ENCODE data around the gene NTRK1.

The NTRK1 gene

DNA sequence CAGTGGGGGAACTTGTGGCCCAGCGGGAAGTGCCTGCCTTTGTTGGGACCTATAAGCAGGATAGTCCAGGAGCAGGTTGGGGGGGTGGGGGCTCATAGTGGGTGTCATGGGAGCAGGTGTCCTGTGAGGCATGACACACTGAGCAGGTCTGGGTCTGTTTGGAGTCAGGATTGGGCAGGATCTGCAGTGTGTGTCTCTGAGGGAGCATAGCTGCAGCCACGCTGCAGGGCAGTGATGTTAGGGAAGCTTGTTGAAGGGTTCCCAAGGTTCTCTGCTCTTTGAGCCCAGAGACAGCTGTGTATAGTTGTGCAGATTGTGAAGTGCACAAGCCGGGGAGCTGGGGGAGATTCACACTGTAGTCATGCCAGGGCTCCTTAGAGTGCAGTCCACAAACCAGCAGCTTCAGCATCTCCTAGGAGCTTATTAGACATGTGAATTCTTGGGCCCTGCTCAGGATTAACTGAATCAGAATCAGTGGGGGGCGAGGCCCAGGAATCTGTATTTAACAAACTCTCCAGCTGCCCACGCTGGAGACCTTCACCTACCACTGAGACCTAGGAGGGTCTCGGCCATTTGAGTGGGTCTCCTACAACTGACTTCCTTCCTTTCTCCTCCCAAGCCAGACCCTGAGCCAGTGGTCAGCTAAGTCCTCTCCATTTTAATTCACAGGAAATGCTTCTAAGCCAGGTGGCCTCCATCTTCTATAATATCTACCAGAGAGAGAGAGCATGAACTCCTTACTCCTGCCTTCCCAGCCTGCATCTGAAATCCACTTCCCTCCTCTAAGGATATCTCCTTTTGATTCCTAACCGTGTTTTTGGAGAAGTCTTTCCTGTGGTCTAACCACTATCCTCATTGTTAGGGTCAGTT, 12.8 kb upstream of the NTRK1 start:
- TF ChIP-seq, protein P1, sequence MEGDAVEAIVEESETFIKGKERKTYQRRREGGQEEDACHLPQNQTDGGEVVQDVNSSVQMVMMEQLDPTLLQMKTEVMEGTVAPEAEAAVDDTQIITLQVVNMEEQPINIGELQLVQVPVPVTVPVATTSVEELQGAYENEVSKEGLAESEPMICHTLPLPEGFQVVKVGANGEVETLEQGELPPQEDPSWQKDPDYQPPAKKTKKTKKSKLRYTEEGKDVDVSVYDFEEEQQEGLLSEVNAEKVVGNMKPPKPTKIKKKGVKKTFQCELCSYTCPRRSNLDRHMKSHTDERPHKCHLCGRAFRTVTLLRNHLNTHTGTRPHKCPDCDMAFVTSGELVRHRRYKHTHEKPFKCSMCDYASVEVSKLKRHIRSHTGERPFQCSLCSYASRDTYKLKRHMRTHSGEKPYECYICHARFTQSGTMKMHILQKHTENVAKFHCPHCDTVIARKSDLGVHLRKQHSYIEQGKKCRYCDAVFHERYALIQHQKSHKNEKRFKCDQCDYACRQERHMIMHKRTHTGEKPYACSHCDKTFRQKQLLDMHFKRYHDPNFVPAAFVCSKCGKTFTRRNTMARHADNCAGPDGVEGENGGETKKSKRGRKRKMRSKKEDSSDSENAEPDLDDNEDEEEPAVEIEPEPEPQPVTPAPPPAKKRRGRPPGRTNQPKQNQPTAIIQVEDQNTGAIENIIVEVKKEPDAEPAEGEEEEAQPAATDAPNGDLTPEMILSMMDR (IDR thresholded peaks at IDR 0.05; ENCODE audit: insufficient read depth, low read length, poor library complexity, severe bottlenecking) = no peak
- Histone ChIP-seq H3K4me3 (replicated peaks; ENCODE audit: low read depth, low read length) (no peak overlapping the region), H3K36me3 (ENCODE audit: control insufficient read depth, insufficient read depth, low read length) (no peaks in the 10 kb centered on the region), H3K27me3 (replicated peaks; ENCODE audit: control insufficient read depth, insufficient read depth, low read length) (peaks cover 2% of the 10 kb centered on the region)
- no peak for DNase-seq (ENCODE audit: extremely low read depth, insufficient read length)

DNA sequence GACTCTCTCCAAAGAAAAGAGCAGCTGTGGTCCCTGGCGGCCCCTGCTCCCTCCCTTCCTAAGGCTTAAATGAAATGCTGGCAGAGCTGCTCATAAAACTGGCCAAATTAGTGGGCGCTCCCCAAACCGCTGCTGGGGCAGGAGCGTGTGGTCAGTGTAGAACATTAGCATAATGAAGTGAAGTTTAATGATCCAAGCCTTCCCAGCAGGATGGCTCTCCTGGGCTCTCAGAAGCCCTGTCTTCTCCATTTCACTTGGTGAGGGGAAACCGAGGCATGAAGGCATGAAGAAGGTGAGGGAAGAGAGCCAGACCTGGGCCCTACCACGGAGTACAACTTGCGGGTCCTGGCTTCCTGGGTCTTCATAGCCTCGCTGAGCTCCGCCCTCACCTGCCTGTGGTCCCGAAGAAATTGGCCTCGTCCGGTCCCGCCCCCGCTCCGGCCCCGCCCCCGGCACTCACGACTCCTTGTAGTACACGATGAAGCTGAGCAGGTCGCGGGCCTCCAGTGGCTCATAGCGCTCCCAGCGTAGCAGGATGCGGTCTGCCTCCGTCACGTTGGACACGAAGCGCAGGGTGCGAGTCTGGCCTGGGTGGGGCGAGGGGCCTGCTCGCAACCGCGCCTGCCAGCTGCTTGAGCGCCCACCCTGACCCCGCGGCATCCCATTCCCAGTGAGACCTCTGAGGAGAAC, 12.1 kb upstream of the NTRK1 start:
- no peak for DNase-seq (ENCODE audit: extremely low read depth, insufficient read length)
- H3K4me3 ChIP-seq (replicated peaks; ENCODE audit: low read depth, low read length) = no peak overlapping the region
- H3K27me3 ChIP-seq (replicated peaks; ENCODE audit: control insufficient read depth, insufficient read depth, low read length) = peaks cover 2% of the 10 kb centered on the region; the same call in 1 of the 2 replicates
- H3K36me3 ChIP-seq (ENCODE audit: control insufficient read depth, insufficient read depth, low read length) = no peaks in the 10 kb centered on the region
- TF ChIP-seq, protein P1 (IDR thresholded peaks at IDR 0.05; ENCODE audit: insufficient read depth, low read length, poor library complexity, severe bottlenecking) = no peak

DNA sequence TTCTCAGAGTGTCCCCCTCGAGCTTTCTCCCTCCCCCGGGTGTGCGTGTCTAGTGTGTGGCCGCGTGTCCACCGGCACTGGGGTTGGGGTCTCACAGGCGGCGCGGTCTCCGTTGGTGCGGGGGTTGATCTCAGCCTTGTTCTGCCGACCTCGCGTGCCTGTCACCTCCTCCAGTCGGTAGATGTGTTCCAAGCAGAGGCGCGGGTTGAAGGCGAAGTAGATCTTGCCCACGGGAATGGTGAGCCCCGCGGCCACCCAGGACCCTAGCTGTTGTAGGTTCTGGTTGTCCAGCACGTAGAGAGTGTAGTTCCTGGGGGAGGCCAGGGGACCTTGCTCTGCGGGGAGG, 11.5 kb upstream of the NTRK1 start:
- Histone ChIP-seq H3K4me3 (replicated peaks; ENCODE audit: low read depth, low read length) (no peak overlapping the region), H3K27me3 (replicated peaks; ENCODE audit: control insufficient read depth, insufficient read depth, low read length) (peaks cover 2% of the 10 kb centered on the region; the same call in 1 of the 2 replicates), H3K36me3 (ENCODE audit: control insufficient read depth, insufficient read depth, low read length) (no peaks in the 10 kb centered on the region)
- TF ChIP-seq, protein P1 (IDR thresholded peaks at IDR 0.05; ENCODE audit: insufficient read depth, low read length, poor library complexity, severe bottlenecking) = no peak
- DNase-seq (ENCODE audit: extremely low read depth, insufficient read length) = no peak

DNA sequence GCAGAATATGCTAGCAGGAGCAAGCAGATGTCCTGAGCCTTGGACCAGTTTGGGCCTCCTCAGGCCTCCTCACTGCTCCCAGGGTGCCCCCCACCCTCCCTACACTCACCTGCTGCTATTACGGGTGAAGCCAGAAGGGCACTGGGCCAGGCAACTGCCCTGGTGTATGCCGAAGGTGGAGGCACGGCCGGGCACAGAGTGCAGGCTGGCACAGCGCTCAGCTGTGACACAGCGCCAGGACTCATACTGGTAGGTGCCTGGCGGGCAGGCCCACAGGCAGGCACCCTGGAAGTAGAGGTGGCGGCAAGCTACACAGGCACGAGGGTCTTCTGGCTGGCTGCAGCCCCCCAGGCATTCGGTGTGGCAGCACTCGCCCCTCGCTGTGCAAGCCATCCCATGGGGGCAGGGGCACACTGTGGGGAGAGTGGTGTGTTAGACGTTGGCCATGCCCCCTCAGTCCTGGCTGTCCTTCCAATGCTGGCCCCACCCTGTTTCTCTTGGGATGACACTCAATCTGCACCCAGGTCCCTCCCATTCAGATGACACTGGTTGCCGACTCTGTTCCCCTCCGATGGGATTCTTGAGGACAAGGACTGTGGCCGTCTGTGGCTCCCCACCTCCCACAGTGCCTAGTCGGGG, 8.8 kb upstream of the NTRK1 start:
- no peak overlapping the region for H3K4me3 ChIP-seq (replicated peaks; ENCODE audit: low read depth, low read length)
- TF ChIP-seq, protein P1 (IDR thresholded peaks at IDR 0.05; ENCODE audit: insufficient read depth, low read length, poor library complexity, severe bottlenecking) = no peak
- H3K27me3 ChIP-seq (replicated peaks; ENCODE audit: control insufficient read depth, insufficient read depth, low read length) = no peaks in the 10 kb centered on the region; the same call in 1 of the 2 replicates
- no peak for DNase-seq (ENCODE audit: extremely low read depth, insufficient read length)
- H3K36me3 ChIP-seq (ENCODE audit: control insufficient read depth, insufficient read depth, low read length) = no peaks in the 10 kb centered on the region

DNA sequence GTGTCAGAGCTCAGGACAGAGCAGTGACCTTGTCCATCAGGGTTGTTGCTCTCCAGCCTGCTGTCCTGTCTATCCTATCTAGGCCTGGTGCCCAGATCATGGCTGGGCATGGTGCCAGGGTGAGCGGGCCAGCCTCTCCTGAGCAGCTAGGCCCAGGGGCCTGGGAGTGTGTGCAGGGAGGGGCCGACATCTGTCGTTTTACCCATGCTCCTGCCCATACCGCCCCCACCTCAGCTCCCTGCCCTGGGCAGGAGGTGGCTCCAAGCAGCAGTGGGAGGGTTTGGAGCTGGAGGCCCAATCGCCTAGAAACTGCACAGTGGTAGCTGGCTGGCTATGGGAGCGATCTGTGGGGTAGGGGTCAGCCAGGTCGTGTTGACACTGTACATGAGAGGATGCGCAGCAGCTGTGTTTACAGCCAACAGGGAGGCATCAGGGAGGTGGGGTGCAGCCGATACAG, 8.2 kb upstream of the NTRK1 start:
- Histone ChIP-seq H3K36me3 (ENCODE audit: control insufficient read depth, insufficient read depth, low read length) (no peaks in the 10 kb centered on the region), H3K27me3 (replicated peaks; ENCODE audit: control insufficient read depth, insufficient read depth, low read length) (no peaks in the 10 kb centered on the region; the same call in 1 of the 2 replicates), H3K4me3 (replicated peaks; ENCODE audit: low read depth, low read length) (no peak overlapping the region)
- DNase-seq (ENCODE audit: extremely low read depth, insufficient read length) = no peak
- TF ChIP-seq, protein P1 (IDR thresholded peaks at IDR 0.05; ENCODE audit: insufficient read depth, low read length, poor library complexity, severe bottlenecking) = no peak

All from GM06990 (cell line).